GM19035 (cell line): Measurements from ENCODE around the gene C1QTNF6.

Experiments
- ATAC-seq: cut with Tn5 transposase; IDR thresholded peaks from one replicate; pipeline ENCODE4 v1.9.1; 2021; ENCODE audit not compliant: unreplicated experiment

The C1QTNF6 gene

DNA sequence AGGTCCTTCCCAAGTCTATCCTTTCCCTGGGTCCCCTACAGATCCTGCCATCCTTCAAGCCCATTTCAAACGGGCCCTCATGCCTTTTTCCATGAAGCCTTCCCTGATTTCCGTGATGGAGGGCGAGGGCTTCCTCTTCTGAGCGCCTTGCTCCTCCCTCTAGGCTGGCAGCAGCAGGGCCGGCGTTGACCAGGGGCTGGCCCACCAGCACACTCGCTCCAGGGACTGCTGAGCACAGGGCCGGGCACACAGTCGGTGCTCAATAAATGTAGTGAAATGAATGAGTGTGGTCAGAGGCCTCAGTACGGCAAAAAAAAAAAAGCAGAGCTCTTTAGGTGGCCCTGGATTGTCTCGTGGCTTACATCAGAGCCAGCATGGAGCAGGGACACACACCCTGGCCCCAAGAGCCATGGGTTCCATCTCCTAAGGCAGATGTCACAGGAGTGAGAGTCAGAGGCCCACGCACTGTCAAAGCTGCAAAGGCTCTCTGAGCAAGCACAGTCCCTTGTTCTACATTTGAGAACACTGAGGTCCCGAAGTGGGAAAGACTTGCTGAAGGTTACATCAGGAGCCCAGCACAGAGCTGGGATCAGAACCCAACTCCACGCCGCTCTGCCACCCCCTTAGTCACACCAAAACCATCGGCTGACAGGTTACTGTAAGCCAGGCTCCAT lies 41.4 kb downstream of the C1QTNF6 start:
- no peak for ATAC-seq

DNA sequence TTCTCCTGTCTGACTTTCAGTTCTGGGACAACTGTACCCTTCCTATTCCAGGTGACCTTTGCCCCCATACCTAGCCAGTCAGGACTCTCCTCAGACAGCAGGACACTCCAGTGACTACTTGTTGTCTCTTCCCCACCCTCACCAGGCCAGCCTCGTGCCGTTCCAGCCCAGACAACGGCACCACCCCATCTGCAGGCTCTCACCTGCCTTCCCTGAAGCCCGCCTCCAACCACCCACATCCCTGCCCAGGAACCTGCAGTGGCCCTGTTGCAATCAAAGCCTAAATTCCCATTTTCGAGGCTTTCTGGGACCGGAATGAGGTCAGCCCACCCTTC lies 42.0 kb downstream of the C1QTNF6 start:
- no peak for ATAC-seq

- ATAC-seq: no peak
Observed at GRCh38 chr22:37145180-37146050, 42.6 kb downstream of the C1QTNF6 start.

GRCh38 chr22:37144180-37144554 lies 43.9 kb downstream of the C1QTNF6 start:
- no peak for ATAC-seq

DNA sequence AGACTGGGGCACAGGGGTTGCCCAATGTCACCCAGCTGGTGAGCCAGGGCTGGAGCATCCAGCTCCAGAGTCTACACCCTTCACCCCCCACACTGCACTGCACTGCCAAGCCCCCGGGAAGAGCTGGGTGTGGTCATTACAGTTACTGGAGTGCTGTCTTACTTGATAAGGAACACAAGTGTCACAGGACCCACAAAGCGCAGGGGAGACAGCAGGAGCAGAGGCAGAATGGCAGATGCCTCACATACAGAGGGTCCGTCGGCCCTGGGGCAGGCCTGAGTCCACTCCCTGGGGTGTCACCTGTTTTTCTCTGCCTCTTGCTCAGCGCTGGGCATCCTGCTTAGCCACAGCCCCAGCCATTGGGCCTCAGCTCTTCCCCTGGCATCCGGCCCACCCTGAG lies 46.1 kb downstream of the C1QTNF6 start:
- ATAC-seq: no peak

GRCh38 chr22:37141476-37141875 lies 46.6 kb downstream of the C1QTNF6 start:
- ATAC-seq: no peak

DNA sequence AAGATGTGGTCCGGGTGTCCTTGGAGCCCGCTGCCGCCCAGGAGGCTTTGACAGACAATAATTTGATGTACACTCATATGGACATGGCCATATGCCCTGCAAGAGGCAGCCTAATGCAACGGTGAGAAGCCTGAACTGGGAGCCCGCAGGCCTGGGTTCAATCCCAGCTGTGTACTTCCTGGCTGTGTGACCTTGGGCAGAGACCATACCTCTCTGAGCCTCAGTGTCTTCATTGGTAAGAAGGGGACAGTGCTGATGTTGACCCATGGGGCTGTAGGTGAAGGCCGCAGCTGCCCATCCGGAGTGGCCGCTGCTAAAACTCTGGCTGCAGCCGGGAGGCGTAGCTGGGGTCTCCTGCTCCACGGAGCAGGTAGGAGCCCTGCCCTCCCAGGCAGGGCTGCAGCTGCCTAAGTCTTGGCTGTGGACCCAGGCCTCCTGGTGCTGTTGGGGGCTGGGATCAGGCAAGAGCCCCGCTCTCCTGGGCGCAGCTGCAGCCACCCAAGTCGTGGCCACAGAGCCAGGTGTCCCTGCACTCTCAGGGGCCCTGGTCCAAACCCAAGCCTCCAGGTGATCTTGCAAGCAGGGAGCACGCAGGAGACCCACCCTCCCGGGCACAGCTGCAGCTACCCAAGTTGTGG lies 47.2 kb downstream of the C1QTNF6 start:
- ATAC-seq: no peak

DNA sequence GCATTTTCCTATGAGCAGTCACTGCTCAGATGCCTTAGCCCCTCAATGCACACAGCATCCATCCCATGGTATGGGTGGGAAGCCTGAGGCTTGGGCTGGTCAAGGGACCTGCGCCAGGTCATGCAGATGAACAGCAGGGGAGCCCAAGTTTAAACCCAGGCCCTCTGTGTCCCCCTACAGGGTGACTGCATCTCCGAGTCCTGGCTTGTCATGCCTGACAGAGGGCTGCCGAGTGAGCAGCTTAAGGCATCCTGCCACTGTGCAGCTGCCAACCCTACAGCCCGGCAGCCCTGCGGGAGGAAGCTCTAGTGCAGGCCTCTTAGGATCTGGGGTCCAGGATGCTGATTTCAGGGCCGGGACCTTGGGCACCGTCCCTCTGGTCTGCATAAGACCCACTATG lies 48.3 kb downstream of the C1QTNF6 start:
- ATAC-seq: no peak

GRCh38 chr22:37138849-37139561 lies 49.0 kb downstream of the C1QTNF6 start:
- no peak for ATAC-seq

DNA sequence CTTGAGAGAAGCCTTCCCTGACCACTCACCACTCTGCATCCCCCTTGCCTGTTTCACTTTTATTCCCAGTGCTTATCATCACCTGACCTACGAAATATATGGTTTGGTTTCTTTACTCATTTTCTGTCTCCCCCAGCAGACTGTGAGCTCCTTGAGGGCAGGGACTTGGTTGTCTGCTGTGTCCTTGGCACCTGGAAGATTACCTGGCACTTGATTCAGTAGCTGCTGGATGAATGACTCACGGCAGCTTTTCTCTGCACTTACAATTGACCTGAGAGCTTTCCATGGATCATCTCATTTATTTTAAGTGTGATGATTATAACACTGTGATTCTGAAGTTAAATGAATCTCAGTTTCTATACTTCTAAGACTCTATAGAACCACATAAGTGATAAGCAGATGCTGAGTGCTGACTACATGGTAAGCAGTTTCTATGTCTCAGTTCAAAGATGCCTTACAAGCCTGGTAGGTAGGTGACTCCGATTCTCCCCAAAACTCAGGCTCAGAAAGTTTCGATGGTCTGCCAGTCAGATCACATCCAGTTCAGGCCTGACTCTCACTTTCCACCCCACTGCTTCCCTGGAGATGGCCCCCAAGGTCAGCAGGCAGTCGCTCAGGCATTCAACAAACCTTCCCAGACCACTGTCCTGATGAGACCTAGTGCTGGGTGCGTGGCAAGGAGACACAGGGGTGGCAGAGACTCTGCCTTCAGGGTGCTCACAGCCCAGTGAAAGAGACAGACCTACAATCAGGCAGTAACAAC lies 50.0 kb downstream of the C1QTNF6 start:
- ATAC-seq: no peak

- ATAC-seq: no peak
Observed at GRCh38 chr22:37137131-37137530, 50.9 kb downstream of the C1QTNF6 start.

DNA sequence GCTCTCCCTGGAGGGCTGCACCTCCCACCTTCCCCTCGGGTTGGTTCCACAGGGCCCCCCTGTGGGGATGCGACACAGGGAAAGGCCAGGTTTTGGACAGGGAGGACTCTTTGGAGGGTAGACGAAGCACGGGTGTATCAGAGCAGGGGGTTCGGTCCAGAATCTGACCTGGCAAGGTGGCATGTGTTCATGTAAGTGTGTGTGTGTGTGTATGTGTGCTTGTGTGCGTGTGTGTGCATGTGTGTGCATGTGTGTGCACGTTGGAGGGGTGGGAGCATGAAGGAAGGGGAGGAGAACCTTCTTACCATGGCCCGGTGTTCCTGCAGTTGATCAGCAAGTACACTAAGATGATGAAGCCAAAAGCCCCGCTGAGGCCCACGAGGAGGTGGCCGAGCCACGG lies 53.0 kb downstream of the C1QTNF6 start:
- ATAC-seq: no peak

- no peak for ATAC-seq
Observed at GRCh38 chr22:37133304-37134018, 54.6 kb downstream of the C1QTNF6 start.

GRCh38 chr22:37132773-37133172 lies 55.3 kb downstream of the C1QTNF6 start:
- ATAC-seq: no peak
